Measurements from ENCODE around the gene CDNF. TPM values are rescaled to one million over a fixed set of nuclear protein-coding genes. Genes with fewer than 3 reads are reported as not detected.

The CDNF gene
- total and polyA plus RNA-seq, 2 donors (not counting 3 experiments of a cell fraction or from before 2014, with no cell fraction given): 0.40 to 0.58 TPM

DNA sequence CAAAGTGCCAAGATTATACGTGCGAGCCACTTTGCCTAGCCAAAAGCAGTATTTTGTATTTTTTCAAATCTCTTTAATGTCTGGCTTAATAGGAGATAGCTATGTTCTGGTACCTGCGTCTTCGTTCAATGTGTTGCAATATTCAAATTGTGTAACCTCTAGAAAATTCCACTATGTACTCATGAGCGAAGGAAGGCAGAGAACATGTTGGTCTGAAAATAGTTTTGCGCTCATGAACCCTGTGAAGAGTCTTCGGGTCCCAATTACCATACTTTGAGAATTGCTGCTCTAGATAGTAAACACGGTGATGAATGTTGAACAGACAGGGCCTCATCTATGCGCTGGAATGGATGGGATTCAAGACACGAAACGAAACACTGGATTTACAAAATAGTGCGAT lies 38.1 kb upstream of the CDNF start:
- ChIA-PET CTCF (no interaction called here), POLR2A (no interaction called here)
- H3K4me1 ChIP-seq (ENCODE audit: control insufficient read depth, extremely low read depth, insufficient read depth, low read length): peaks cover 20% of the 10 kb centered on the region
- no peak overlapping the region for H2AFZ ChIP-seq (ENCODE audit: low read depth, low read length)
- H3K9me1 ChIP-seq (replicated peaks; ENCODE audit: control insufficient read depth, extremely low read depth, insufficient read depth, low read length): no peaks in the 10 kb centered on the region
- FAIRE-seq (no peak), DNase-seq (ENCODE audit: low read depth, low spot score) (no peak)
- H3K4me2 ChIP-seq (ENCODE audit: insufficient read depth, low read length): no peak overlapping the region
- dilution Hi-C loops (cut with MboI; ENCODE audit: extremely low pct_ligation_motif_present, low sequenced_read_pairs) (no loop called here), intact Hi-C loops (cut with micrococcal nuclease) (loop anchor here (10.0 kb wide), 1 partner anchor 209 kb away; the partner anchor contains the start of gene ACBD7)
- no peaks in the 10 kb centered on the region for H4K20me1 ChIP-seq (replicated peaks; ENCODE audit: control insufficient read depth, extremely low read depth, insufficient read depth, low read length)
- H3K4me3 ChIP-seq (replicated peaks in 1 of 3; ENCODE audit: insufficient read depth in 1 of 3, low read depth in 1 of 3, low read length in 3 of 3): no peak overlapping the region
- BruUV-seq (replicated peaks): no TSS peak
- H3K27me3 ChIP-seq (ENCODE audit: control insufficient read depth in 2 of 2, insufficient read depth in 2 of 2, low read length in 2 of 2): no peaks in the 10 kb centered on the region
- no peak overlapping the region for H3K9ac ChIP-seq (replicated peaks; ENCODE audit: extremely low read depth, insufficient read depth, low read length)
- TF ChIP-seq POLR2A (IDR thresholded peaks at IDR 0.05; ENCODE audit: low read depth, low read length) (no peak), POLR2AphosphoS5 (IDR thresholded peaks at IDR 0.05; ENCODE audit: insufficient read depth, low read depth, low read length) (no peak), JUN (IDR thresholded peaks at IDR 0.05; ENCODE audit: borderline replicate concordance, insufficient read depth, insufficient read length, low read depth) (no peak), EZH2 (IDR thresholded peaks at IDR 0.05; ENCODE audit: borderline replicate concordance, low read depth, low read length, severe bottlenecking) (no peak), MYC (IDR thresholded peaks at IDR 0.05; ENCODE audit: low read depth, low read length) (no peak), GATA2 (IDR thresholded peaks at IDR 0.05; ENCODE audit: insufficient read depth, insufficient read length, low read depth, low read length) (no peak)
- TF ChIP-seq, protein P1, sequence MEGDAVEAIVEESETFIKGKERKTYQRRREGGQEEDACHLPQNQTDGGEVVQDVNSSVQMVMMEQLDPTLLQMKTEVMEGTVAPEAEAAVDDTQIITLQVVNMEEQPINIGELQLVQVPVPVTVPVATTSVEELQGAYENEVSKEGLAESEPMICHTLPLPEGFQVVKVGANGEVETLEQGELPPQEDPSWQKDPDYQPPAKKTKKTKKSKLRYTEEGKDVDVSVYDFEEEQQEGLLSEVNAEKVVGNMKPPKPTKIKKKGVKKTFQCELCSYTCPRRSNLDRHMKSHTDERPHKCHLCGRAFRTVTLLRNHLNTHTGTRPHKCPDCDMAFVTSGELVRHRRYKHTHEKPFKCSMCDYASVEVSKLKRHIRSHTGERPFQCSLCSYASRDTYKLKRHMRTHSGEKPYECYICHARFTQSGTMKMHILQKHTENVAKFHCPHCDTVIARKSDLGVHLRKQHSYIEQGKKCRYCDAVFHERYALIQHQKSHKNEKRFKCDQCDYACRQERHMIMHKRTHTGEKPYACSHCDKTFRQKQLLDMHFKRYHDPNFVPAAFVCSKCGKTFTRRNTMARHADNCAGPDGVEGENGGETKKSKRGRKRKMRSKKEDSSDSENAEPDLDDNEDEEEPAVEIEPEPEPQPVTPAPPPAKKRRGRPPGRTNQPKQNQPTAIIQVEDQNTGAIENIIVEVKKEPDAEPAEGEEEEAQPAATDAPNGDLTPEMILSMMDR (IDR thresholded peaks at IDR 0.05; ENCODE audit: extremely low read depth in 1 of 2, insufficient read depth in 1 of 2, low read depth in 1 of 2, low read length in 2 of 2): no peak
- no peaks in the 10 kb centered on the region for H3K36me3 ChIP-seq (ENCODE audit: control insufficient read depth in 2 of 2, extremely low read depth in 1 of 2, insufficient read depth in 2 of 2, low read length in 2 of 2)
- H3K9me3 ChIP-seq (replicated peaks; ENCODE audit: control insufficient read depth, insufficient read depth, low read length): no peaks in the 10 kb centered on the region
- peaks cover 34% of the 10 kb centered on the region for H3K79me2 ChIP-seq (ENCODE audit: control insufficient read depth, insufficient read depth, low read length)
- no peak overlapping the region for H3K27ac ChIP-seq (ENCODE audit: insufficient read depth, low read depth, low read length)
